Right lobe of liver (tissue), 4 donors: ENCODE results near the gene DVL2.

Experiments
- CTCF ChIP-seq, 4 donors: fragments of 200-600 bp in 3 of 4; fragments of 450-650 bp in 1 of 4; IDR thresholded peaks; one replicate each; pipeline versions ENCODE4 v1.5.1 to v1.8.0; 2016 to 2022; ENCODE audit warnings: antibody characterized with exemption in 4 of 4, mild to moderate bottlenecking in 2 of 4
- POLR2A ChIP-seq: fragments of 450-650 bp; IDR thresholded peaks from one replicate; pipeline ENCODE4 v1.6.1; 2017; ENCODE audit warnings: antibody characterized with exemption, mild to moderate bottlenecking
- donor health status: DM: no; HTN: no; CAD: no.
- donor health status: DM: no; HTN: no; CAD: no.
- donor health status: DM: no; HTN: yes; CAD: no.

GRCh38 chr17:7191571-7192270 lies 42.6 kb downstream of the DVL2 start:
- TF ChIP-seq CTCF (IDR thresholded peaks at IDR 0.05) (no peak), POLR2A (no peak)
